Measurements from ENCODE around the gene ZEB2.

ZEB2 gene

DNA sequence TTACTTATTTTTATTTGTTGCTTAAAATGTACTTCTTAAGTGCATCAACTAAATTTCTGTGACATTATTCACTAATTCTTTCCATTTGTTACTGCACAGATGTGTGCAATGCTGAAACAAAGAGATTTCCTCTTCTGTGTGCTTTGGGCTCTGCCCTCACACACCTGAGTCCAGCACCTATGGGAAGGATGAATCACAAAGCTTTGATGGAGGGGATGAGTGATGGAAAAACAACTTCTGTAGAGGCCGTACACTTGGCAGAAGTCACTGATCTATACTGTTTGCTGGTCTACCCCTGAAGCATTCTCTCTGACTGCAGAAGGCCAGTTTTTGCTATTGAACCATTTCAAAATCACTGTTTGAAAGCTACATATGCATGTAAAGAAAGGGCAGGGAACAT, 178.4 kb downstream of the ZEB2 start:
- DNase-seq: no peak

DNA sequence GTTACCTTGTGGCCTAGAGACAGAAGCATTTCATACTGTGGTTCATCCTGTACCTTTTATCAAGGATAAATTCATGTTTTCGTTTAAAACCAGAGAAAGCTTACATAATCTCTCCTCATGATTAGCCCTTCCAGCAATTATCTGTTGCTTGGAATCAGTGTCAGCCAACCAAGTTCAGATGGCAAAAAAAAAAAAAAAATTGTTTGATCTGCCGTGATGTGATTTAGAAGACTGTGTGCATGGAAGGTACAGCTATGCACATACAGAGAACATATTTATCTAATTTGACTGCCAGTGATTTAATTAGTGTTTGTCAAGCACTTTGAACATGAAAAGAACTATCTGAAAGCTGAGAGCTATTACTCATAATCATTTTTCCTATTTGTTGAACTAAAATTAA, 180.9 kb downstream of the ZEB2 start:
- DNase-seq: no peak

DNA sequence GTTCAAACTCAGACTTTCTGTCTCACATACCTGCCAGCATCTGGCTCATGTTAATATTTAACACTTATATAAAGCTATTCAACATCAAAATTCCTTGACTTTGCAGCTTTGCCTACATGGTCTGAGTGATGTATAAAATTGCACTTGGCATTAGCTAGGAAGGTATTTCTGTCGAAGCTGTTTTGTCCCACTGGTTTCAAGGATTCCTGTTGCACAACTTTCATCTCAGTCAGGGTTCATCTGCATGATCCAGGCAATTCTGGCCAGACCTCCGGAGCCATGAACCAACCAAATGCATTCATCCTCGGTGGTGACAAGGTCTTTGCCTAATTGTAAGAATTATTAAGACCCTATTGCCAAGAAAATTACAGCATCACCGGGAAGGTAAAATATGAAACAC, 185.4 kb downstream of the ZEB2 start:
- DNase-seq: no peak

All from activated T-cell treated with anti-CD3 and anti-CD28 coated beads, Interleukin-2, amount 50 U/mL, for 1 hour (primary cell).